SK-N-SH treated with all-trans-retinoic acid at 6 μM for 48 hours (cell line): ENCODE data around the gene TMEM213.

ENCODE experiments used
- ARNTL ChIP-seq: fragments of 450-650 bp; formaldehyde crosslinking; IDR thresholded peaks from 2 replicates; pipeline ENCODE4 v1.5.0; 2020; ENCODE audit warnings: low read depth, mild to moderate bottlenecking, moderate library complexity, borderline replicate concordance
- BACH2 ChIP-seq: fragments of 250-450 bp; sonication (Bioruptor Pico); IDR thresholded peaks from 2 replicates; pipeline ENCODE4 v1.9.0; 2021; ENCODE audit warnings: mild to moderate bottlenecking, borderline replicate concordance
- OSR1 ChIP-seq: fragments of 250-450 bp; sonication (Bioruptor Pico); IDR thresholded peaks from 2 replicates; pipeline ENCODE4 v1.8.0; 2022; ENCODE audit warnings: moderate library complexity, mild to moderate bottlenecking, inconsistent platforms
- RARB ChIP-seq: fragments of 250-450 bp; sonication (Bioruptor Pico); IDR thresholded peaks from 2 replicates; pipeline ENCODE4 v1.8.0; 2021; ENCODE audit warnings: mild to moderate bottlenecking, moderate library complexity
- SNAI2 ChIP-seq: fragments of 250-450 bp; sonication (Bioruptor Pico); IDR thresholded peaks from 2 replicates; pipeline ENCODE4 v1.5.0; 2020; ENCODE audit warnings: mild to moderate bottlenecking, moderate library complexity
- ZC3H10 ChIP-seq: fragments of 250-450 bp; sonication (Bioruptor Pico); IDR thresholded peaks from 2 replicates; pipeline ENCODE4 v1.5.1; 2021; ENCODE audit warnings: mild to moderate bottlenecking, moderate library complexity
- ZNF8 ChIP-seq: fragments of 450-650 bp; formaldehyde crosslinking; IDR thresholded peaks from 2 replicates; pipeline ENCODE4 v1.5.0; 2020; ENCODE audit warnings: mild to moderate bottlenecking, moderate library complexity
- TF ChIP-seq, protein P1 (sequence below): fragments of 250-450 bp; sonication (Bioruptor Pico); IDR thresholded peaks from 2 replicates; pipeline ENCODE4 v1.8.0; 2020; ENCODE audit warnings: mild to moderate bottlenecking, moderate library complexity, borderline replicate concordance
- TF ChIP-seq, protein P2 (sequence below): fragments of 250-450 bp; sonication (Bioruptor Pico); IDR thresholded peaks from 2 replicates; pipeline ENCODE4 v1.8.0; 2021; ENCODE audit warnings: low read depth, mild to moderate bottlenecking, moderate library complexity, borderline replicate concordance

DNA sequence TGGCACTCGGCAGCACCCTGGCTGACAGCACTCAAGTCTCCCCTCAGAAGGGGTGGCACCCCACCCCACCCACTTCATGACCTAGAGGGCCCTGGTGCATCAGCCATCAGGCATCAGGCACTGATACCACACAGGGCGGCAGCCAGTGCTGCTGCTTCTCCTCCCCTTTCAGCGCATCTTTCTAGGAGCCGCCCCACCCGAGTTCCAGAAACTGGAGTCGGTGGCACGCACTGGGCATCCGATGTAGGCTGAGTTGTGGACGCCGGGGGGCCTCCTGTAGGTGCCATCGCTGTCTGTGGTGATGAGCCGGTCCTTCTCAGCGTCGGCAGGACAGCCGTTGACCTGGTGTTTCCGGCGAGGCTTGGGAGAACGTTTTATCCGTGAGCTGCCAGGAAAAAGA lies 70.0 kb downstream of the TMEM213 start:
- no peak for TF ChIP-seq RARB (CRISPR knock-in tag)
- TF ChIP-seq BACH2 (CRISPR knock-in tag): no peak
- no peak for TF ChIP-seq ARNTL (CRISPR knock-in tag)
- no peak for TF ChIP-seq OSR1
- no peak for TF ChIP-seq SNAI2 (CRISPR knock-in tag)
- TF ChIP-seq, protein P1, sequence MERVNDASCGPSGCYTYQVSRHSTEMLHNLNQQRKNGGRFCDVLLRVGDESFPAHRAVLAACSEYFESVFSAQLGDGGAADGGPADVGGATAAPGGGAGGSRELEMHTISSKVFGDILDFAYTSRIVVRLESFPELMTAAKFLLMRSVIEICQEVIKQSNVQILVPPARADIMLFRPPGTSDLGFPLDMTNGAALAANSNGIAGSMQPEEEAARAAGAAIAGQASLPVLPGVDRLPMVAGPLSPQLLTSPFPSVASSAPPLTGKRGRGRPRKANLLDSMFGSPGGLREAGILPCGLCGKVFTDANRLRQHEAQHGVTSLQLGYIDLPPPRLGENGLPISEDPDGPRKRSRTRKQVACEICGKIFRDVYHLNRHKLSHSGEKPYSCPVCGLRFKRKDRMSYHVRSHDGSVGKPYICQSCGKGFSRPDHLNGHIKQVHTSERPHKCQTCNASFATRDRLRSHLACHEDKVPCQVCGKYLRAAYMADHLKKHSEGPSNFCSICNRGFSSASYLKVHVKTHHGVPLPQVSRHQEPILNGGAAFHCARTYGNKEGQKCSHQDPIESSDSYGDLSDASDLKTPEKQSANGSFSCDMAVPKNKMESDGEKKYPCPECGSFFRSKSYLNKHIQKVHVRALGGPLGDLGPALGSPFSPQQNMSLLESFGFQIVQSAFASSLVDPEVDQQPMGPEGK (CRISPR knock-in tag): no peak
- TF ChIP-seq, protein P2, sequence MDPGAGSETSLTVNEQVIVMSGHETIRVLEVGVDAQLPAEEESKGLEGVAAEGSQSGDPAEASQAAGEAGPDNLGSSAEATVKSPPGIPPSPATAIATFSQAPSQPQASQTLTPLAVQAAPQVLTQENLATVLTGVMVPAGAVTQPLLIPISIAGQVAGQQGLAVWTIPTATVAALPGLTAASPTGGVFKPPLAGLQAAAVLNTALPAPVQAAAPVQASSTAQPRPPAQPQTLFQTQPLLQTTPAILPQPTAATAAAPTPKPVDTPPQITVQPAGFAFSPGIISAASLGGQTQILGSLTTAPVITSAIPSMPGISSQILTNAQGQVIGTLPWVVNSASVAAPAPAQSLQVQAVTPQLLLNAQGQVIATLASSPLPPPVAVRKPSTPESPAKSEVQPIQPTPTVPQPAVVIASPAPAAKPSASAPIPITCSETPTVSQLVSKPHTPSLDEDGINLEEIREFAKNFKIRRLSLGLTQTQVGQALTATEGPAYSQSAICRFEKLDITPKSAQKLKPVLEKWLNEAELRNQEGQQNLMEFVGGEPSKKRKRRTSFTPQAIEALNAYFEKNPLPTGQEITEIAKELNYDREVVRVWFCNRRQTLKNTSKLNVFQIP (CRISPR knock-in tag): no peak
- no peak for TF ChIP-seq ZC3H10 (CRISPR knock-in tag)
- no peak for TF ChIP-seq ZNF8 (CRISPR knock-in tag)
